IPS-NIHi7 (cell line): ENCODE data around the gene YEATS2.
"Not testable (repeated sequence)": the region's sequence is repeated elsewhere in the genome, so short reads cannot be mapped to it uniquely, and the experiment has no call there.

ENCODE experiments used
- DNase-seq: peaks from one replicate; pipeline ENCODE4 v3.0.0; 2012; ENCODE audit warnings: mixed read lengths; ENCODE audit errors: extremely low spot score

Gene YEATS2

DNA sequence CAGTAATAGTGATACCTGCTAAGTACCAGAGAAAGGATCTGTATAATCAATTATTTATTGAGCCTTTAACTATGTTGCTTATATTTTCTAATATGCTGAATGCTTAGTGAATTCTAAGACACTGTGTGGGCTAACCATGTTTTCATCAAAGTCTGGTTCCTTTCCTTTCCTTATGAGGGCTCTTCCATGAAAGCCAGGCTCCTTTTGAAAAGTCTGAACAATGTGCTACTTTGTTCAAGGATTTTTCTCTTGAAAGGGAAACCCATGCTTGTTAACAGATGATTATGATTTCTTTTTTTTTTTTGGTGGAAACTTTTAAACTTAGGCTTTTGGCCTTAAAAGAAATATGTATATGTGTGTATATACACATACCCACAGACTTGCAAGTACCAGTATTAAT, 17.0 kb downstream of the YEATS2 start:
- DNase-seq: no peak

DNA sequence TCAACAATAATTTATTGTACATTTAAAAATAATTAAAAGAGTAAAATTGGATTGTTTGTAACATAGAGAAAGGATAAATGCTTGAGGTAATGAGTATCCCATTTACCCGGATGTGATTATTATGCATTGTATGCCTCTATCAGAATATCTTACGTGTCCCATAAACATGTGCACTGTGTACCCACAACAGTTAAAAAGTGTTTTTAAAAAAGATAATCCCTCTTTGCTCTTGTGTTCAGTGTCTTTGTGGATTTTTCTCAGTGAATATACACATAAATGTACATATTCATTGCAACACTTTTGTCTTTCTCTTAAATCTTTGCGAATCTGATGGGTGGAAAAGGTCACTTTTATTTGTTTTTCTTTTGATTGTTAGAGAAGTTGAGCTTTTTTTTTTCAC, 20.4 kb downstream of the YEATS2 start:
- DNase-seq: no peak

DNA sequence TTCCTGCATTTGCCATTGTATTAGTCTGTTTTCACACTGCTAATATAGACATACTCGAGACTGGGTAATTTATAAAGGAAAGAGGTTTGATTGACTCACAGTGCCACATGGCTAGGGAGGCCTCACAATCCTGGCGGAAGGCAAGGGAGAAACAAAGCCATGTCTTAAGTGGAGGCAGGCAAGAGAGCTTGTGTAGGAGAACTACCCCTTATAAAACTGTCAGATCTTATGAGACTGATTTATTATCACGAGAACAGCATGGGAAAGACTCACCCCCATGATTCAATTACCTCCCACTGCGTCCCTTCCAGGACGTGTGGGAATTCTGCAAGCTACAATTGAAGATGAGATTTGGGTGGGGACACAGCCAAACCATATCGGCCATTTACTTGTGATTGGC, 27.8 kb downstream of the YEATS2 start:
- no peak for DNase-seq

DNA sequence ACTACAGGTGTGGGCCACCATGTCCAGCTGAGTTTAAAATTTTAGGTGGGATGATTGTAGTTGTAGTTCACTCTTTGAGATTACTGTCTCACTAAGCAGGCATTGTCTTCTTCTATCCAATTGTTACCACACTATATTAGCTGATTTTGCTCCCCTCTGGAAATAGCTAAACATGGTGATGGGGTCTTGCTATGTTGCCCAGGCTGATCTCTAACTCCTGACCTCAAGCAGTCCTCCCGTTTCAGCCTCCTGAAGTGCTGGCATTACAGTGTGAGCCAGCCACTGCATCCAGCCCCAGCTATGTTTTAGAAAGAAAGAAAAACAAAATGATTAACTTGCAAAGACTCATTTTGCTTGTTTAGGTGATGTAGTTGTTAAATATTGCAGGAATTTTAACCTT, 30.6 kb downstream of the YEATS2 start:
- no peak for DNase-seq

DNA sequence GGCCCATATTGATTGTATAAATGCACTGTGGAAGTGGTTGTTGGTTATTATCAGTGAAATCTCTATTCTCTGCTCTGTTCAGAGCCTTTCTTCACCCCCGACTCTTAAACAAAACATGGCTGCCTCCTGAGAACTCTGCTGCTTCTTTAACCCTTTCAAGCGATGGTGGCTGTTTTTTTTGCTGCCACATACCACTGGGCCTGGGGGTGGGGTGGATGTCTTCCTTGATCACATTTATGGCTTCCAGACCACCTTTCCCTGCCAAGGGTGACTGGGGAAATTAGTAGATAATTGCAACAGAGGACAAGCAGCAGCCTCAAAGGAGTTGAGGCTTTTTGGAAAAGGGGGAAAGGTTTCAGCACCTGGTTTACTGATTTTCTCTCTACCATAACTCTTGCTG, 32.8 kb downstream of the YEATS2 start:
- no peak for DNase-seq

DNA sequence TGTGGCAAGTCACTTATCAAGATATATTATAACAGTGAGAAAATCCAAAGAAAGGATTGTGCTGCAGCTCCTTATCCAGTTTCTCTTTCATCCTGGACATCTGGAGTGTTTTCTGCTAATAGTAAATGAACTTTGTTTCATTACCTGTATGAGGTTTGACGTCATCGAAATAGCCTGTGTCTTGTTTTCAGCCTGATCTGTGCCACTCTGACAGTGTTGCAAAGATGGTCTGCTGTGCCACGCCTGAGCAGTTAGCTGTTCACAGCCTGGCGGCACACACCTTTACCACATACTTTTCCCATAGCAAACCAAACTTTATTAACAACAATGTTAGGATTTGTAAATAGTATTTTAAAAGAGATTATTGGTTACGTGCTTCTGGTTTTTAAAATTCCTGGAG, 34.0 kb downstream of the YEATS2 start:
- DNase-seq: no peak

DNA sequence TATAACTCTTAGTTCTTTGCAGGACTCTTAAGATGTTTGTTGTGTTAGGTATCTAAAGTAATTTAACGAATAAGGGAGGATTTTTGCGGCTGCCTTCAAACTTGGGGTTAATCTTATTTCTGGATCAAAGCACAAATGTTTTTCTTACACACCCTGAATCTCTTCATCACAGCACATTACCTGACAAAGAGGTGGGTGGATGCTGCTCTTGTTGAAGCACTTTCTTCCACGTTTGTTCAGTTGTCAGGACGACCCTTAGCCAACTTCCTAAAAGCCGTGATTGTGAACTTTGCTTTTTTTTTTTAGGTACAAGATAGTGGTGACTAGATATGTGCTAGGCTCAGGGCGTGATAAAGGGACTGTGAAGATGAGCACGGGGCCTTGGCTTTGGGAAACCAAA, 36.0 kb downstream of the YEATS2 start:
- DNase-seq: no peak

DNA sequence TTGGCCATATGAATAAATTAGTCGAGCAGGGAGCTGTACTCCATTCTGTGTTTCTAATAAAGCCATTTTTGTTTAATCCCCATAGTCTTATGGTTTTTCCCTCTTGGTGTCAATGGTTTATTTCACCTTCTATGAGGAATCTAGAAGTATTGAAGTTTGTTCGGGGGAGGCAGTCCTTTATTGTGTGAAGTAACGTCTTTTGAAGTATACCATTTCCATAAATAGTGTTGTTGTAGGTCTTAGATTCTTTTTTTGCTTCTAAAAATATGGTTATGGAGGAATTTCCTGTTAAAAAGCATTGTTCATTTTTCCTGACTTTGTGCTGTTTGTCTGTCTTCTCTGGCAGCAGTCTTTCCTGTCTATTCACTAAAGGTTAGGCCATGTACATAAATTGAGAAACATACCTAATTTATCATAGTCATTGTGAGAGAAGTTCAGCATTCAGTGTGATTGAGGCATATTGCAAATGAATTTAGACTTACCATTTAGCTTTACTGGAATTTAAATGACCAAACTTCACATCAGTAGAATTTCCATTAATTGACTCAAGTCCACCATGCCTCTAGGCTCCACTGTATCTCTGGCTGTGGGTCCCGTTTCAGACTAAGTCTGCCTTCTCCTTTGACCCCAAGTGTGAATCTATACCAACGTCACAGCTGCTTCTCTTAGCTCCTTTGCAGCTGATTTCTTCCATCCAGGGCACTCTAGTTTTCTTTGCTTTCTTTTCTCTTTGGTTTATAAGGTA, 37.3 kb downstream of the YEATS2 start:
- no peak for DNase-seq

DNA sequence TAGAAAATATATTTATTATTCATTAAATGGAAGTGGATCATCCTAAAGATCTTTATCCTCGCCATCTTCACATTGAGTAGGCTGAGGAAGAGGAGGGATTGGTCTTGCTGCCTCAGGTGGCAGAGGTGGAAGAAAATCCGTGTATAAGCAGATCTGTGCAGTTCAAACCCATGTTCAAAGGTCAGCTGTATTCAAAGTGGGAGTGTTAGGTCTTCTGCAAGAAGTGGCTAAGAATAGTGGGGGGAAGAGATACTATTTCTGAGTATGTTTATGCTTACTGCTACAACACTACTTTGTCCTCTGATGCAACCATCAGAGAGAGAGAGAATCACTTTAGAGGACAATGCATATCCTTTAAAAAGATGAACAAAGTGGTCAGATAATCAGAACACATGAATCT, 39.5 kb downstream of the YEATS2 start:
- DNase-seq: no peak

DNA sequence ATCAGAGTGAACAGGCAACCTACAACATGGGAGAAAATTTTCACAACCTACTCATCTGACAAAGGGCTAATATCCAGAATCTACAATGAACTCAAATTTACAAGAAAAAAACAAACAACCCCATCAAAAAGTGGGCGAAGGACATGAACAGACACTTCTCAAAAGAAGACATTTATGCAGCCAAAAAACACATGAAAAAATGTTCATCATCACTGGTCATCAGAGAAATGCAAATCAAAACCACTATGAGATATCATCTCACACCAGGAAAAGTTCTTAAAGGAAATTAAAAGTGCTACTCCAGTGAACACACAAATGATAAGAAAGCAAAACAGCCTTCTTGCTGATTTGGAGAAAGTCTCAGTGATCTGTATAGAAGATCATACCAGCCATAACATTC, 42.6 kb downstream of the YEATS2 start:
- not testable (repeated sequence) for DNase-seq

DNA sequence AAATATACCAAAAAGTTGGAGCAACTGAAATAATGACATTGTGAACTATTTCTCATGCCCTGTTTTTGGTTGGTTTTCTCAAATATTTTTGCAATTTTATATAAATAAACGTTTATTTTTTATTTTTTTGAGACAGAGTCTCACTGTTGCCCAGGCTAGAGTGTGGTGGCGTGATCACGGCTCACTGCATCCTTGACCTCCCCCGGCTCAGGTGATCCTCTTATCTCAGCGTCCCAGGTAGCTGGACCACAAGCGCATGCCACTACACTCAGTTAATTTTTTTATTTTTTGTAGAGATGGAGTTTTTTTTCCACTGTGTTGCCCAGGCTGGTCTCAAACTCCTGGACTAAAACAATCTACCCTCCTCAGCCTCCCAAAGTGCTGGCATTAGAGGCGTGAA, 45.6 kb downstream of the YEATS2 start:
- DNase-seq: no peak

DNA sequence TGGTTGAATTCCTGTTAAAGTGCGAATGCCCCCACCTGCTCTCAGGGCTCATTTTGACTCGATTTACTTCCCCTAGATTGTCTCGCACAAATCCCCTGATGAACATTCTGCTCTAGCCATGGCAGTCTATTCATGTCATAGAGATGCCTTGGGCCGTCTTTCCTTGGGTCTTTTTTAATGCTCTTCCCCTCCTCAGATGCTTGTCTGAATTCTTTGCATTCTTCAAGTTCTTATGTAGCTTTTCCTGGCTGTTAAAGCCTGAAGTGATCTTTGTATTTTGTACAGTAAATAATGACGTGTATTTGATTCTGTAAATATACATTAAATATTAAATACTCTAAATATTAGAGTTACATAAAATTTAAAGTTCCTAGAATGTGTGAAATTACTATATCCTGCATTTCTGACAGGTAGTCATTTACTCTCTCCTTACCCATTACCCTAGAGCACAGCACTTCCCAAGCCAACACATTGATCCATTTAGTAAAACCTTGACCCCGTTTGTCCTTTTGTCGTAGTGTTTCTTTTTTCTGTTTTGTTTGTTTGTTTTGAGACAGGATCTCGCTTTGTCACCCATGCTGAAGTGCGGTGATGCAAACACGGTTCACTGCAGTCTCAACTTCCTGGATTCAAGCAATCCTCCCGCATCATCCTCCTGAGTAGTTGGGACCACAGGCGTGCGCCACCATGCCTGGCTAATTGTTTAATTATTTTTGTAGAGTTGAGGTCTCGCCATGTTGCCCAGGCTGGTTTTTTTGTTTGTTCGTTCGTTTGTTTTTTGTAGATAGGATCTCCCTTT, 47.9 kb downstream of the YEATS2 start:
- DNase-seq: peak; percentile 35

DNA sequence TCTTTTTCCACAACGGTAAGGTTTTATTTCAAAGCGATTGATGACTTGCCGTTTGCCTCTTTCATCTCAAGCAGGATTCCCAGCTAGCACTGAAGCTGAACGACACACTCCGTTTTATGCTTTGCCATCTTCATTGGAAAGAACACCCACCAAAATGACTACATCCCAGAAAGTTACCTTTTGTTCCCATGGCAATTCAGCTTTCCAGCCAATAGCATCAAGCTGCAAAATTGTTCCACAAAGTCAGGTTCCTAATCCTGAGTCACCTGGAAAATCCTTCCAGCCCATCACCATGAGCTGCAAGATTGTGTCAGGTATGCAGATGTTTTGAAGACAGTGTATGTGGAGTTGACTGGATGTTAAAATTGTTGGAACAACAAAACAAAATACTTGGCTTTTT, 56.5 kb downstream of the YEATS2 start:
- DNase-seq: no peak

DNA sequence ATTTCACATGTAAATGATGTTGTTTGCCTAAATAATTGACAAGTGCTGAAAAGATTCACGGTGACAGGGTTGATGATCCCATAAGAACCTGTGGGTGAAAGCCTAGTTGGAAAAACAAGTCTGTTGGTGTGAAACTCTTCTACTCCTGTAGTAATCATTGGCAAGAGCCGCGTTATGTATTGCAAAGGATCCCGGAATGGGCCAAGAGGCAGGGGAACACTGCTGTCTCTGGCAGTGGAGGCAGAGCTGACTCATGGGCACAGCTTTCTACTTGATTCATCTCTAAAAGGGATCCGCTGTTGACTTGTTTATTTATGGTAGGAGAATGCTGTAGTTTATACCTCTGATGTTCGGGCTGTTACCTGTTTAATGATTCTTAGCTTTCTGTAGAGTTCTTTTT, 64.7 kb downstream of the YEATS2 start:
- no peak for DNase-seq

DNA sequence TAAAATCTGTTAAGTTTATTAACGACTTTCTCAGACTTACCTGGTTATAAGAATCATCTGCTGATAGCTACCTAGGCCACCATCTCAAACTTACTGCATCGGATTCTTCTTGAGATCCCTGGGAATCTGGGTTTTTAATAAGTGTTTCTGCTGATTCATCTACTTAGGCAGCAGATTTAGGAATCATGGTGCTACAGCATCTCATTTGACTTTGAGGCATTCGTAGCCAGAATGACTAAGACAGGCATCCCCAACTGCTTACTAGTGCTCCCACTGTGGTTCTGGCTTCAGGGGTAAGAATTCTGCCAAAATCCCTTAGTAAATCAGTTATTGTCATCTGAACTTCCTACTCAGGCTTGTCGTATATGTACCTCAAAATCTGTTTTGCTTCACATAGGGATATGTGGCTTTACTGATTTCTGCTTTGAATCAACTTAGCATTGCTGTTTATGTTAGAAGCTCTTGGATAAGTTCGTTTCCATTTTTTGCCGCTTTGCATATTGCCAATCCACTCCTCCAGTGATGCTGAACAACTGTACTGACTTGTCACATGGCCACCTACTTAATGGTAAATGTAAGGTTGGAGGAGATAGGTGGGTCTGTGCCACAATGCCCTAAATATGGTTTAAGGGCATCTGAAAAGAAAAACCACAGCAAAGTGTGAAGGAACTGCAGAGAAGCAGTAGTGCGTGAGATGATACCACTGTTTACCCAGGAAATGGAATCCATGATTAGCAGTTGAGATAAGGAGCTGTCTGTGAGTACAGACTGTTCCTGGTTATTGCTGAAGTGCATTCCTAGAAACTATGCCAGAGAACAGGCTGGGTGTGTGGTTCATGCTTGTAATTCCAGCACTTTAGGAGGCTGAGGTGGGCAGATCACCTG, 67.5 kb downstream of the YEATS2 start:
- no peak for DNase-seq

DNA sequence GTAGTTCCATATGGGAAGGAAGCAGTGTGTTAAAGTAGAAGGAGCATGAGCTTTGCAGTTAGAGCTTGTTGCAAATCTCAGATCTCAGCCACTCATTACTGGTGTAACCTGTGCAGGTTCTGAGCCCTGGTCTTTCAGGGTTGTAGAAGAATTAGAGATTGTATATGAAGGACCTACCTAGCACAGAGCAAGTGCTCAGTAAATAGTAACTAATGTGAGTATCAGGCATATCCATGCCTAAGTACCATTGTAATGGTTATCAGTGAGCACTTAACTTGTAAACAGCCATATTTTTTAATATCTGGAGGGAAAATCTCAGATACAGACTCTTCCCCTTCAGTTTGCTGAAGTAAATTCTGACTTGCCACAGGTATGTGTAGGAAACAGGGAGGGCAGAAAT, 68.5 kb downstream of the YEATS2 start:
- DNase-seq: no peak

DNA sequence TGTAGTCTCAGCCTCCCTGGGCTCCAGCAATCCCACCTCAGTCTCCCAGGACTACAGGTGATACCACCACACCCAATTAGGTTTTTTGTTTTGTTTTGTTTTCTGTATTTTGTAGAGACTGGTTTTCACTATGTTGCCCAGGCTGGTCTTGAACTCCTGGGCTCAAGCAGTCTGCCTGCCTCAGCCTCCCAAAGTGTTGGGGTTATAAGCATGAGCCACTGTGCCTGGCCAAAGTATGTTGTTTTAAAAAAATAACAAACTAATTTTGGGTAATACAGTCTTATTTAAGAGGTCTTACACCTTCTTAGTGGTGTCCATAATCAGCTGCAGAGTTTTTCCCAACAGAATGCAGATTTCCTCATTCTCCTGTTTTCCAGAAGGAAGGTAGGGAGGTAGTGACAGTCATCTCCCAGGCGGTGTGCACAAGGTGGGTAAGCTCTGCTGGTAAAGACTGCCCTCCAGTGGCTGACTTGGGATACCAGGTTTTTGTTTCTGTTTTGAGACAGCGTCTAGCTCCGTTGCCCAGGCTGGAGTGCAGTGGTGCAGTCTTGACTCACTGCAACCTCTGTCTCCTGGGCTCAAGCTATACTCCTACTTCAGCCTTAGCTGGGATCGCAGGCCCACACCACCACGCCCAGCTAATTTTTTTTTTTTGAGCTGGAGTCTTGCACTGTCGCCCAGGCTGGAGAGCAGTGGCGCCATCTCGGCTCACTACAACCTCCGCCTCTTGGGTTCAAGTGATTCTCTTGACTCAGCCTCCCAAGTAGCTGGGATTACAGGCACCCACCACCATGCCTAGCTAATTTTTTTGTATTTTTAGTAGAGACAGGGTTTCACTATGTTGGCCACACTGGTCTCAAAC, 69.4 kb downstream of the YEATS2 start:
- DNase-seq: peak; percentile 87

DNA sequence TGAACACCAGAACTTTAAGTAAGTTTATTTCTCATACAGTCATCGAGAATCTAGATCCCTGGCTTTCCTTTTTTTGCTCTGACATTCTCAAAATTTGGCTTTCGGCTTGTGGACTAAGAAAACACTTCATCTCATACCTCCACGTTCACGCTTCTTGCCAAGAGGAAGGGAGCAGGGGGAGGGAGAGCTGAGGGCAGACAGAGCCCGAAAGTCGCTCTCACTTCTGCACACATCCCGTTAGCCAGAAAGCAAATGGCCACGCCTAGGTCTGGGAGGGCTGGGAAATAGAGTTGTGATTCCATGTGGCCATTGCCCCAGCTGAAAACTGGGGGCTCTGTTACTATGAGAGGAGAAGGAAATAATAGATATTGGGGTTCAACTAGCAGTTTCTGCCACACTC, 70.5 kb downstream of the YEATS2 start:
- no peak for DNase-seq

DNA sequence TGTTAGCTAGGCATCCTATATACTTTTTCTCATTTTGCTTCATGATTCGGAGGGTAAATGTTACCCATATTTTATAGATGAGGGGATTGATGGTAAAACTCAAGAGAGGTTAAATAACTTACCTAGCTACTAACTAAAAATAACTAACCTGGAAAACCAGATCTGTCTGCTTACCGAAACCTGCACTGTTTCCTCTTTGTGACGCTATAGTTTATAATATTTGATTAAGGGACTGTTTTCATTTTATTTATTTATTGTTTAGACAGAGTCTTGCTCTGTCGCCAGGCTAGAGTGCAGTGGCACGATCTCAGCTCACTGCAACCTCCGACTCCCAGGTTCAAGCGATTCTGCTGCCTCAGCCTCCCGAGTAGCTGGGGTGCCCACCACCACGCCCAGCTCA, 71.9 kb downstream of the YEATS2 start:
- DNase-seq: no peak

DNA sequence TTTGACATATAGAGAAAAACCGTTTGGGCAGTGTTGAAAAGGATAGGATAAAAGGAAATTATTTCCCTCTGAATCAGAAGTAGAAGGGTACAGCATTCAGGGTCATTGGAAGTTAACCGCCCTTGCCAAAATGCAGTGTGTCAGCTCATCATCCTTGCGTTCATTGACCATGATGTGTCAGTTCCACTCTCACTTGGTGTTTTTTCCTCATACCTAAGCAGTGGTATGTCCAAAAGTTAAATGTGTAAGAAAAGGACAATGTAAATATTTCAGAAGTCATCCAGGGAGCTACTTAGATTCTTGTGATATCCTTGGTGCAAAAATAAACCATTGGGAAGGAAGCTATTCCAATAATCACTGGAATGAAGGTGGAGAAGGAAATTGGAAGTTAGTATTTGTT, 77.0 kb downstream of the YEATS2 start:
- DNase-seq: no peak

DNA sequence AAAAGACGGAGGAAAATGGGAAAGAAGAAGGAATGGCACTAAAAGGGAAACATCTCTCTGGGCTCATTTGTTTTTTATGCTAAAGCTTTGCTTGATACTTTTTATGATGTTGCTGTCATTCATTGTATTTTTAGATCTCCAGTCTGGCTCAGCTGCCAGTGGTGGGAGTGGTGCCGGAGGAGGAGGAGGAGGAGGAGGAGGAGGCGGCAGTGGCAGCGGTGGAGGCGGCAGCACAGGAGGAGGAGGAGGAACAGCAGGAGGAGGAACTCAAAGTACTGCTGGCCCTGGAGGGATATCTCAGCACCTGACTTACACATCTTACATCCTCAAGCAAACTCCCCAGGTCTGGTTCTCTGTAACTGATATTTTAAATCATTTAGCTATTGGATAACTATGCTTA, 78.2 kb downstream of the YEATS2 start:
- no peak for DNase-seq
